Psoas muscle (tissue), 8 donors: Measurements from ENCODE around the gene PPP3CA. TPM values are rescaled to one million over a fixed set of nuclear protein-coding genes. Genes with fewer than 3 reads are reported as not detected.

Source experiments
- ATAC-seq, 4 donors: fragments of 200-7000 bp; cut with Tn5 transposase; one replicate each; pipeline ENCODE4 v1.9.1; 2020; ENCODE audit warnings: moderate library complexity in 3 of 4, mild to moderate bottlenecking in 2 of 4
- DNase-seq, 2 donors: peaks; one replicate each; pipeline ENCODE4 v3.0.0-alpha.2; 2020
- H3K27ac ChIP-seq: fragments of 200-600 bp; one replicate; pipeline ENCODE4 v1.8.0; 2022
- H3K27me3 ChIP-seq, 3 donors: fragments of 200-600 bp in 1 of 3; one replicate each; pipeline versions ENCODE4 v1.6.1 to v1.8.0; 2013 to 2022; ENCODE audit warnings: low read length in 2 of 3, mild to moderate bottlenecking in 2 of 3, moderate library complexity in 1 of 3; ENCODE audit not compliant: insufficient read depth in 3 of 3
- H3K36me3 ChIP-seq, 2 donors: fragments of 200-600 bp in 1 of 2; one replicate each; pipeline versions ENCODE4 v1.6.1 to v1.8.0; 2013 to 2022; ENCODE audit warnings: low read depth in 1 of 2, mild to moderate bottlenecking in 1 of 2, moderate library complexity in 1 of 2; ENCODE audit not compliant: insufficient read depth in 1 of 2
- H3K4me1 ChIP-seq: fragments of 200-600 bp; one replicate; pipeline ENCODE4 v1.8.0; 2022
- H3K4me3 ChIP-seq: fragments of 200-600 bp; one replicate; pipeline ENCODE4 v1.8.0; 2022; ENCODE audit warnings: mild to moderate bottlenecking
- H3K9me3 ChIP-seq: fragments of 200-600 bp; one replicate; pipeline ENCODE4 v1.8.0; 2022
- CTCF ChIP-seq: fragments of 200-600 bp; IDR thresholded peaks from one replicate; pipeline ENCODE4 v1.8.0; 2022; ENCODE audit warnings: antibody characterized with exemption
- WGBS, 3 donors: extraction: QIAGEN DNeasy Blood & Tissue Kit; methylation state at CpG; one replicate each; pipeline versions ENCODE4 v1.1.6 to v1.1.7; 2013; 5-methylcytosine and 5-hydroxymethylcytosine counted together
- intact Hi-C, 2 donors: fragments of 100-400 bp; cut with DNase I; formaldehyde crosslinking; loops; one replicate each; pipeline versions ENCODE4 v1.11.0 to v1.14.2; 2022
- polyA plus RNA-seq, 3 donors: library from polyadenylated mRNA; stranded (reverse); fragments of 200-250 nt; gene quantifications; one replicate each; pipeline ENCODE4 v1.2.3, GENCODE V29; 2013
- total RNA-seq, 4 donors: library from RNA; stranded (reverse); fragmentation: NEBNext Ultra II Directional in 2 of 4; extraction: Animal tissue kit (Norgen Biotek cat#: 25700) in 2 of 4; gene quantifications; one replicate each; pipeline versions ENCODE4 v1.2.1 to v1.2.4, GENCODE V29; 2021 to 2023
- donor health status: healthy with polysubstance abuse.
- donor health status: DM: no; HTN: no; CAD: no; lungs with moderate emphysema.
- donor health status: Bipolar disorder and iron deficiency.
- donor health status: healthy.
- donor health status: DM: yes; HTN: yes; CAD: no.
- donor health status: DM: no; HTN: no; CAD: no.
- donor health status: DM: no; HTN: no; CAD: no.
- donor health status: DM: yes; HTN: yes; CAD: no.

Gene PPP3CA
- total and polyA plus RNA-seq, 7 donors = 10.4 to 65.9 (median 32.6) TPM

- Histone ChIP-seq H3K4me3 (no peak overlapping the region), H3K27me3 (no peaks in the 10 kb centered on the region), H3K36me3 (no peaks in the 10 kb centered on the region), H3K9me3 (no peaks in the 10 kb centered on the region), H3K4me1 (peaks cover 6% of the 10 kb centered on the region), H3K27ac (no peak overlapping the region)
- no peak for TF ChIP-seq CTCF
- ATAC-seq (no peak), DNase-seq (no peak)
- intact Hi-C loops = no loop called here
- WGBS, 3 donors = 18 to 30% (median 27%) methylated on average over 1 of the region's 1 CpG
These were observed 363.9 kb downstream of the PPP3CA start for GRCh38 chr4:100983426-100983825.

- peak in 2 of 4 donors; percentile 51 to 55 for ATAC-seq
- 74 to 89% (median 79%) methylated on average over 3 of the region's 3 CpGs for WGBS, 3 donors
- Histone ChIP-seq H3K4me3 (no peak overlapping the region), H3K9me3 (no peaks in the 10 kb centered on the region), H3K4me1 (peaks cover 13% of the 10 kb centered on the region), H3K27ac (no peak overlapping the region), H3K36me3 (no peaks in the 10 kb centered on the region), H3K27me3 (no peaks in the 10 kb centered on the region)
- DNase-seq = no peak
- intact Hi-C loops = no loop called here
- no peak for TF ChIP-seq CTCF
These were observed 365.0 kb downstream of the PPP3CA start for GRCh38 chr4:100982345-100982744.

GRCh38 chr4:100981447-100982204 is 365.7 kb downstream of the PPP3CA start:
- ATAC-seq (peak in 2 of 4 donors; percentile 37 to 49), DNase-seq (no peak)
- intact Hi-C loops = no loop called here
- H3K9me3 ChIP-seq = no peaks in the 10 kb centered on the region
- no peaks in the 10 kb centered on the region for H3K36me3 ChIP-seq
- H3K4me3 ChIP-seq = no peak overlapping the region
- peaks cover 16% of the 10 kb centered on the region for H3K4me1 ChIP-seq
- no peak overlapping the region for H3K27ac ChIP-seq
- no peak for TF ChIP-seq CTCF
- H3K27me3 ChIP-seq = no peaks in the 10 kb centered on the region
- 59 to 79% (median 67%) methylated on average over 5 of the region's 5 CpGs for WGBS, 3 donors

- no peak for DNase-seq
- Histone ChIP-seq H3K27ac (no peak overlapping the region), H3K4me3 (no peak overlapping the region), H3K9me3 (no peaks in the 10 kb centered on the region), H3K27me3 (no peaks in the 10 kb centered on the region), H3K36me3 (no peaks in the 10 kb centered on the region), H3K4me1 (peaks cover 16% of the 10 kb centered on the region)
- WGBS, 3 donors = 37 to 69% (median 53%) methylated on average over 4 of the region's 4 CpGs
- no peak for ATAC-seq
- TF ChIP-seq CTCF = no peak
- intact Hi-C loops = no loop called here
These were observed 367.6 kb downstream of the PPP3CA start for GRCh38 chr4:100979736-100980135.
